C4-2B (cell line): Measurements from ENCODE around the gene QSOX1.

Experiments
- ZFX ChIP-seq: fragments of 450-650 bp; IDR thresholded peaks from 2 replicates; pipeline ENCODE4 v1.6.1; 2017
- TF ChIP-seq, protein P1 (sequence below): fragments of 450-650 bp; conservative IDR thresholded peaks from 2 replicates; pipeline ENCODE4 v1.5.1; 2017; ENCODE audit warnings: mild to moderate bottlenecking

DNA sequence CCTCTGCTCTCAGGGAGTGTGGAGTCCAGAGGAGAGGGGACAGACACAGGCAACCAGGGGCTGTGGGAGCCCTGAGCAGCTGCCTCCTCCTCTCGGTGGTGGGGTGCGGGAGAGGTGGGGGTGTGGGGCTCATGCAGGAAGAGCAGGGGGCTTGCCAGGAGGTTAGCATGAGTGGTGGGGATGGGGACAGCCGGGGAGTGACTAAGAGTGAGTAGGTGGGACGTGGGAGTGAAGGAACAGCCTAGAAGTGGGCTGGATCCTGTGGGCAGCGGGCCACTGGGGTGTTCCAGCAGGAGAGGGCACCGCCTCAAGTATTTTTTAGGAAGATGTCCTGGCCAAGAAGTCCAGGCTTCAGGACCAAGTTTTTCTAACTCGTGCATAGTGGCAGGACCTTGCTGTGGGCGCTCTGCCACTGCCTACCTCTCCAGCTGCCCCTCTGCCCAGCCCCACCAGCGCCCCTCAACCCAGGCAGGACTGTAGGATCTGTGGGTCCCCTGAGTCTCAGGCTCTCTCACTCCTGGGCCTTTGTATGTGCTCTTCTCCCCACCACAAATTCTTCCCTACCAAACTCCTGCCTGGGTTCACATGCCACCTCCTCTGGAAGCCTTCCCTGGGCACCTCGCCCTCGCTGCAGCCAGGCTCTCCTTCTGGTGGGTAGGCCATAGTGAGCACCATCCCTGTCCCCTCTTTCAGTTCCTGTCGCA, 56.6 kb downstream of the QSOX1 start:
- TF ChIP-seq, protein P1, sequence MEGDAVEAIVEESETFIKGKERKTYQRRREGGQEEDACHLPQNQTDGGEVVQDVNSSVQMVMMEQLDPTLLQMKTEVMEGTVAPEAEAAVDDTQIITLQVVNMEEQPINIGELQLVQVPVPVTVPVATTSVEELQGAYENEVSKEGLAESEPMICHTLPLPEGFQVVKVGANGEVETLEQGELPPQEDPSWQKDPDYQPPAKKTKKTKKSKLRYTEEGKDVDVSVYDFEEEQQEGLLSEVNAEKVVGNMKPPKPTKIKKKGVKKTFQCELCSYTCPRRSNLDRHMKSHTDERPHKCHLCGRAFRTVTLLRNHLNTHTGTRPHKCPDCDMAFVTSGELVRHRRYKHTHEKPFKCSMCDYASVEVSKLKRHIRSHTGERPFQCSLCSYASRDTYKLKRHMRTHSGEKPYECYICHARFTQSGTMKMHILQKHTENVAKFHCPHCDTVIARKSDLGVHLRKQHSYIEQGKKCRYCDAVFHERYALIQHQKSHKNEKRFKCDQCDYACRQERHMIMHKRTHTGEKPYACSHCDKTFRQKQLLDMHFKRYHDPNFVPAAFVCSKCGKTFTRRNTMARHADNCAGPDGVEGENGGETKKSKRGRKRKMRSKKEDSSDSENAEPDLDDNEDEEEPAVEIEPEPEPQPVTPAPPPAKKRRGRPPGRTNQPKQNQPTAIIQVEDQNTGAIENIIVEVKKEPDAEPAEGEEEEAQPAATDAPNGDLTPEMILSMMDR, result no peak
- TF ChIP-seq ZFX, result no peak
